Esophagus squamous epithelium (tissue), 5 donors: Measurements from ENCODE around the gene ABCA3. TPM values are rescaled to one million over a fixed set of nuclear protein-coding genes. Genes with fewer than 3 reads are reported as not detected.

Experiments
- DNase-seq: peaks from one replicate; lab custom pipeline; 2025; lab: John Stamatoyannopoulos, UW
- H3K27ac ChIP-seq, 4 donors: fragments of 200-600 bp; sonication (generic); one replicate each; pipeline ENCODE4 v1.5.1; 2016 to 2019; ENCODE audit warnings: mild to moderate bottlenecking in 1 of 4
- H3K27me3 ChIP-seq, 4 donors: fragments of 200-600 bp; sonication (generic); 1 replicate in 3 of 4; 2 replicates in 1 of 4; pipeline versions ENCODE4 v1.5.1 to v1.6.0; 2017 to 2021; ENCODE audit warnings: antibody characterized with exemption in 1 of 4
- H3K36me3 ChIP-seq, 3 donors: fragments of 200-600 bp; sonication (generic); one replicate each; pipeline ENCODE4 v1.5.1; 2016 to 2019
- H3K4me1 ChIP-seq, 3 donors: fragments of 200-600 bp; sonication (generic); one replicate each; pipeline ENCODE4 v1.5.1; 2017 to 2019
- H3K4me3 ChIP-seq, 4 donors: fragments of 200-600 bp; sonication (generic); 1 replicate in 3 of 4; 2 replicates in 1 of 4; pipeline ENCODE4 v1.5.1; 2016 to 2019; ENCODE audit warnings: mild to moderate bottlenecking in 2 of 4, moderate library complexity in 1 of 4
- H3K9me3 ChIP-seq, 3 donors: fragments of 200-600 bp; sonication (generic); one replicate each; pipeline ENCODE4 v1.5.1; 2016 to 2019
- CTCF ChIP-seq, 6 experiments: fragments of 450-650 bp in 4 of 6; fragments of 200-600 bp in 2 of 6; sonication (generic) in 2 of 6; IDR thresholded peaks; one replicate each; pipeline ENCODE4 v1.5.1; 2016 to 2019; ENCODE audit warnings: antibody characterized with exemption in 6 of 6, mild to moderate bottlenecking in 4 of 6, moderate library complexity in 4 of 6
- POLR2A ChIP-seq, 4 donors: fragments of 450-650 bp; IDR thresholded peaks; one replicate each; pipeline ENCODE4 v1.6.1; 2017; ENCODE audit warnings: antibody characterized with exemption in 4 of 4, mild to moderate bottlenecking in 4 of 4, moderate library complexity in 3 of 4
- WGBS, 2 donors: methylation state at CpG; one replicate each; pipeline ENCODE4 v1.1.5; 2018; 5-methylcytosine and 5-hydroxymethylcytosine counted together
- intact Hi-C: fragments of 100-400 bp; cut with DNase I; formaldehyde crosslinking; loops from one replicate; pipeline ENCODE4 v1.15.0; 2022
- total RNA-seq, 4 donors: library from RNA; depleted of rRNA; stranded (reverse); fragments of >200 nt; gene quantifications; one replicate each; pipeline ENCODE4 v1.1.0, GENCODE V29; 2016
- donor health status: DM: yes; HTN: yes; CAD: no.

ABCA3 gene
- total RNA-seq, 4 donors from 2014 or later, result 0.70 to 3.2 (median 2.7) TPM

- H3K27me3 ChIP-seq, result peaks cover 0 to 4% (median 0%) of the 10 kb centered on the region in 4 donors
- no peak overlapping the region for H3K27ac ChIP-seq
- no peaks in the 10 kb centered on the region for H3K9me3 ChIP-seq
- H3K4me3 ChIP-seq, result no peak overlapping the region
- no peak for TF ChIP-seq POLR2A (IDR thresholded peaks at IDR 0.05)
- TF ChIP-seq CTCF (IDR thresholded peaks at IDR 0.05), result no peak
- WGBS, 2 donors, result 76 to 79% methylated on average over 4 of the region's 4 CpGs
- H3K36me3 ChIP-seq, result no peaks in the 10 kb centered on the region
- H3K4me1 ChIP-seq, result no peaks in the 10 kb centered on the region
- intact Hi-C loops, result no loop called here
- no peak for DNase-seq
Observed at GRCh38 chr16:2372684-2373083, 32.2 kb upstream of the ABCA3 start.

DNA sequence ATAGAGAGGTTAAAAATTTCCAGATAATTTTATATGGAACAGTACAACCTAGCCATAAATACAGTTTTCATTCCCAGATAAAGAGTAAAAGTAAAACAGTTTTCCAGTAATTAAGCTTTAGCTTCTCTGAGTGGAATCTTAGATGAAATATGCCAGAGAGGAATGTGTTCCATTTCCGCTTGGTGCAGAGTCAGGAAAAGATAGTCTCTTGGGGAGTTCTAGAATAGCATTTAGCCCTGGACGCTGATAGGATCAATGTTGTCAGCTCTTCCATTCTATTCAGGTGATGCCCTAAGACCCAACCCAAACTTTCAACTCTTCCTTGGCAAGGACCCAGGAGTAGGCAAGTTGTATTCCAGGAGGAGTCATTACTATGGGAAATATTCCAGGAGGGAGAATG lies 30.9 kb upstream of the ABCA3 start:
- Histone ChIP-seq H3K4me1 (no peaks in the 10 kb centered on the region), H3K27me3 (peaks cover 0 to 4% (median 0%) of the 10 kb centered on the region in 4 donors), H3K4me3 (no peak overlapping the region), H3K27ac (no peak overlapping the region), H3K9me3 (no peaks in the 10 kb centered on the region), H3K36me3 (no peaks in the 10 kb centered on the region)
- intact Hi-C loops, result no loop called here
- no peak for DNase-seq
- TF ChIP-seq POLR2A (IDR thresholded peaks at IDR 0.05) (no peak), CTCF (IDR thresholded peaks at IDR 0.05) (no peak)
- 67 to 70% methylated on average over 2 of the region's 2 CpGs for WGBS, 2 donors

GRCh38 chr16:2370721-2371120 lies 30.2 kb upstream of the ABCA3 start:
- Histone ChIP-seq H3K4me1 (no peaks in the 10 kb centered on the region), H3K36me3 (no peaks in the 10 kb centered on the region), H3K9me3 (no peaks in the 10 kb centered on the region), H3K27me3 (peaks cover 0 to 4% (median 0%) of the 10 kb centered on the region in 4 donors), H3K4me3 (no peak overlapping the region), H3K27ac (no peak overlapping the region)
- no peak for DNase-seq
- intact Hi-C loops, result no loop called here
- TF ChIP-seq POLR2A (IDR thresholded peaks at IDR 0.05) (no peak), CTCF (IDR thresholded peaks at IDR 0.05) (no peak)

DNA sequence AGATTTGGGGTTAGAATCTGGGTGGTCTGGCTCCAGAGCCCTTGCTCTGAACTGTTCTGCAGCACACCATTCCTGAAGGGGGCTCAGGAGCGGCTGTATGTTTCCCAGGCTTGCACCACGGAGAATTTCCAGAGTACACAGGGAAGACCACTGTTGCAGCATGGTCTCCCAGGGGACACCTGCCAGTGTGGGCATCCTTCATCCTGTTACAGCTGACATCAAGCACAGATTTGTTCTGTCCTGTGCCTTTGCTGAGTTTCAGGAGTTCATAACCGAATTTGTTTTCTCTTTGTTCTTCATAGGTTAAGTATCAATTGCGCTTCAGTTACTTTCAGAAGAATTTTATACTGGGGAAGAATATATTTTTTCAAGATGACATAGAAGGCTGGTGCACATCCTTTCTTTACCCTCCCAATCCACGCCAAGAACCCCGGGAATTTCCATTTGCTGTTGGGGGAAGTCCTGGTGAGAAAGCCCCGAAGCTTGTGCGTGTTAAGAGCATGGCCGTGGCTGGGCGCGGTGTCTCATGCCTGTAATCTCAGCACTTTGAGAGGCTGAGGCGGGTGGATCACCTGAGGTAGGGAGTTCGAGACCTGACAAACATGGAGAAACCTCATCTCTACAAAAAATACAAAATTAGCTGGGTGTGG lies 26.3 kb upstream of the ABCA3 start:
- no peak for TF ChIP-seq CTCF (IDR thresholded peaks at IDR 0.05)
- TF ChIP-seq POLR2A (IDR thresholded peaks at IDR 0.05), result no peak
- H3K36me3 ChIP-seq, result no peaks in the 10 kb centered on the region
- 59 to 63% methylated on average over 11 to 12 of the region's 13 CpGs for WGBS, 2 donors
- DNase-seq, result no peak
- intact Hi-C loops, result no loop called here
- no peak overlapping the region for H3K27ac ChIP-seq
- no peaks in the 10 kb centered on the region for H3K9me3 ChIP-seq
- no peaks in the 10 kb centered on the region for H3K4me1 ChIP-seq
- peaks cover 0 to 21% (median 0%) of the 10 kb centered on the region in 4 donors for H3K27me3 ChIP-seq
- no peak overlapping the region for H3K4me3 ChIP-seq

- intact Hi-C loops, result no loop called here
- Histone ChIP-seq H3K27ac (no peak overlapping the region), H3K4me3 (no peak overlapping the region), H3K4me1 (no peaks in the 10 kb centered on the region), H3K9me3 (no peaks in the 10 kb centered on the region), H3K36me3 (no peaks in the 10 kb centered on the region), H3K27me3 (peaks cover 0 to 30% (median 0%) of the 10 kb centered on the region in 4 donors)
- WGBS, 2 donors, result 39% methylated on average over 11 of the region's 11 CpGs
- TF ChIP-seq POLR2A (IDR thresholded peaks at IDR 0.05) (no peak), CTCF (IDR thresholded peaks at IDR 0.05) (no peak)
- no peak for DNase-seq
Observed at GRCh38 chr16:2365397-2366294, 25.1 kb upstream of the ABCA3 start.
